MCF 10A (cell line): ENCODE measurements around the gene FBXL19. TPM values are rescaled to one million over a fixed set of nuclear protein-coding genes. Genes with fewer than 3 reads are reported as not detected.

Experiments used
- BruUV-seq: library from RNA; stranded (reverse); fragments of 400-500 nt; replicated peaks from 2 replicates; lab custom pipeline; 2021; lab: Mats Ljungman, UMichigan
- CTCF ChIA-PET: fragments of 300-600 bp; sonication (Branson Sonifier 250); formaldehyde crosslinking; extraction: SDS; loops from one replicate; lab custom pipeline; 2021; ENCODE audit warnings: antibody characterized with exemption, inconsistent platforms; lab: Yijun Ruan, JAX
- POLR2A ChIA-PET: fragments of 300-600, 350-650 bp; sonication (Branson Sonifier 250); formaldehyde crosslinking; extraction: SDS; loops from one replicate; lab custom pipeline; 2020; ENCODE audit warnings: antibody characterized with exemption, inconsistent platforms; lab: Yijun Ruan, JAX
- DNase-seq: peaks from one replicate; pipeline ENCODE4 v3.0.0-alpha.2; 2018; ENCODE audit not compliant: unreplicated experiment
- H3K27ac Mint-ChIP-seq: one replicate; pipeline ENCODE4 v1.8.0; 2022; ENCODE audit warnings: mild to moderate bottlenecking, low read depth, mixed read lengths; ENCODE audit not compliant: unreplicated experiment
- H3K27me3 Mint-ChIP-seq: one replicate; pipeline ENCODE4 v1.8.0; 2022; ENCODE audit warnings: mixed read lengths; ENCODE audit not compliant: insufficient read depth, unreplicated experiment
- H3K36me3 Mint-ChIP-seq: one replicate; pipeline ENCODE4 v1.8.0; 2022; ENCODE audit warnings: mild to moderate bottlenecking, moderate library complexity, mixed read lengths; ENCODE audit not compliant: insufficient read depth, unreplicated experiment
- H3K4me1 Mint-ChIP-seq: one replicate; pipeline ENCODE4 v1.8.0; 2022; ENCODE audit warnings: mixed read lengths; ENCODE audit not compliant: insufficient read depth, unreplicated experiment
- H3K4me3 Mint-ChIP-seq: one replicate; pipeline ENCODE4 v1.8.0; 2022; ENCODE audit warnings: mild to moderate bottlenecking, moderate library complexity, mixed read lengths; ENCODE audit not compliant: unreplicated experiment
- H3K9me3 Mint-ChIP-seq: one replicate; pipeline ENCODE4 v1.8.0; 2022; ENCODE audit warnings: mixed read lengths; ENCODE audit not compliant: unreplicated experiment
- intact Hi-C: fragments of 100-400 bp; cut with micrococcal nuclease; formaldehyde crosslinking; loops from 2 replicates; pipeline ENCODE4 v1.14.1; 2022
- total RNA-seq: library from RNA; stranded (reverse); gene quantifications from 2 replicates; pipeline ENCODE4 v1.2.3, GENCODE V29; 2022
- TF ChIP-seq, protein P1 (sequence below): fragments of 200-600 bp; IDR thresholded peaks from one replicate; pipeline ENCODE4 v1.8.0; 2022; ENCODE audit warnings: antibody characterized with exemption, mild to moderate bottlenecking; ENCODE audit not compliant: unreplicated experiment

The FBXL19 gene
- total RNA-seq, 1 experiment from 2014 or later, result 18.0 TPM

DNA sequence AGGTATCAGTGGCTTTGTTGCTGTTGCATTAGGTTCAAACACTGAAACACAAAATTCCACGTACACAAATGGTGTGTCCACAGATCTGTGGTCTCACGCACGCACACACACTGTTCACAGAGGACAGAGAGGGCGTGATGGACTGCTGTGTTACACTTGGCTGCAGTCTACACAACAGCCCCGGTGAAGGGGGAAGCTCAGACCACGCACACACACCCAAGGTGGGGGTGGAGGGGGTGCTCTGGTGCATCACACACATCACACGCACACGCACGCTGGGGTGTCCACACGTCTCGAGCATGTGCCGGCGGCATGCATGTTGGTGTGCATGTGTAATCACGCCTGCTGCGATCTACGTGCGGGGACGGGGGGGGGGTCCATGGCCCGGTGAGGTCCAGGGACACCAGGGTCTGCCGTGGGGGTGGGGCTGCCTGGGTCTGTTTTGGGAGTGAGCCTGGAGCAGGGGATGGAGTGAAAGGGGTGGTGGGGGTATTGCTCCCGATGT lies 69.0 kb downstream of the FBXL19 start:
- Mint-ChIP-seq H3K4me1 (peaks cover 5% of the 10 kb centered on the region), H3K9me3 (no peaks in the 10 kb centered on the region), H3K27ac (no peak overlapping the region), H3K27me3 (no peaks in the 10 kb centered on the region), H3K4me3 (no peak overlapping the region), H3K36me3 (no peaks in the 10 kb centered on the region)
- TF ChIP-seq, protein P1, sequence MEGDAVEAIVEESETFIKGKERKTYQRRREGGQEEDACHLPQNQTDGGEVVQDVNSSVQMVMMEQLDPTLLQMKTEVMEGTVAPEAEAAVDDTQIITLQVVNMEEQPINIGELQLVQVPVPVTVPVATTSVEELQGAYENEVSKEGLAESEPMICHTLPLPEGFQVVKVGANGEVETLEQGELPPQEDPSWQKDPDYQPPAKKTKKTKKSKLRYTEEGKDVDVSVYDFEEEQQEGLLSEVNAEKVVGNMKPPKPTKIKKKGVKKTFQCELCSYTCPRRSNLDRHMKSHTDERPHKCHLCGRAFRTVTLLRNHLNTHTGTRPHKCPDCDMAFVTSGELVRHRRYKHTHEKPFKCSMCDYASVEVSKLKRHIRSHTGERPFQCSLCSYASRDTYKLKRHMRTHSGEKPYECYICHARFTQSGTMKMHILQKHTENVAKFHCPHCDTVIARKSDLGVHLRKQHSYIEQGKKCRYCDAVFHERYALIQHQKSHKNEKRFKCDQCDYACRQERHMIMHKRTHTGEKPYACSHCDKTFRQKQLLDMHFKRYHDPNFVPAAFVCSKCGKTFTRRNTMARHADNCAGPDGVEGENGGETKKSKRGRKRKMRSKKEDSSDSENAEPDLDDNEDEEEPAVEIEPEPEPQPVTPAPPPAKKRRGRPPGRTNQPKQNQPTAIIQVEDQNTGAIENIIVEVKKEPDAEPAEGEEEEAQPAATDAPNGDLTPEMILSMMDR, result no peak
- POLR2A ChIA-PET, result no interaction called here
- no TSS peak for BruUV-seq
- DNase-seq, result no peak
- CTCF ChIA-PET, result no interaction called here
- intact Hi-C loops, result no loop called here

DNA sequence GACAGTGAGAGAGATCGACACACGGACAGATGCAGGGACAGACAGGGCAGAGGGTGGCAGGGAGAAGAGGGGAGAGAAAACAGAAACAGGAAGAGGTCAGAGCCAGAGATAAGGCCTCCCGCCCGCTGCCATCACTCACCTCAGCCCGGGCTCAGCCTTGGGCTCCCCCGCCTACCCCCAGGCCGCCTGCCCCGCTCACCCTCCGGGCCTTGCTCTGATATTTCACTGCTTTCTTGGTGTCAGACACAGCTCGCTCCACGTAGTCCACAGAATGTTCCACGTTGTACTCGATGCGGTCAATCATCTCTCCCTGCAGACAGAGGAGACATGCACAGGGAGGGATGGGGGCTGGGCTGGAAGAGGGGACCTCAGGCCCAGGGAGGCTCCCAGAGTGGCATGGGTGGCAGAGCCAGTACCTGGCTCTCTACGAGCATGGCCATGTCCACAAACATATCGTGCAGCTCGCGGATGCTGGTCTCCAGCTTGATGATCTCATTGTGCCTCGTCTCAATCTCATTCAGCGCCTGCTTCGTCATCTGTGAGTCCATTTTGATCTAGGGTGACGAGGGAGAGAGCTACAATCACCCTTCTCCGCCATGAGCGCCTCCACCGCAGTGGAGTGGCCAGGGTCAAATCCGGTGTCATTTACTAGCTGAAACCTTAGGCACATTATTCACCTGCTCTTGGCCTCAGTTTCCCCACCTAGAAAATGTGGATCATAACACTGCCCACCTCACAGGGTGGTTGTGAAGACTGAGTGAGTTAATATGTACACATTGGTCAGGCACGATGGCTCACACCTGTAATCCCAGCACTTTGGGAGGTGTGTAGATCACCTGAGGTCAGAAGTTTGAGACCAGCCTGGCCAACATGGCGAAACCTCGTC lies 69.8 kb downstream of the FBXL19 start:
- Mint-ChIP-seq H3K27me3 (no peaks in the 10 kb centered on the region), H3K27ac (no peak overlapping the region), H3K9me3 (no peaks in the 10 kb centered on the region), H3K4me3 (no peak overlapping the region), H3K4me1 (peaks cover 8% of the 10 kb centered on the region), H3K36me3 (no peaks in the 10 kb centered on the region)
- TF ChIP-seq, protein P1, result no peak
- ChIA-PET POLR2A (no interaction called here), CTCF (interaction anchor here (0.7 to 4.6 kb wide), 2 partner anchors 9 to 75 kb away, joined by 3 to 43 read pairs; partner anchors contain the start of gene HSD3B7)
- DNase-seq, result no peak
- intact Hi-C loops, result no loop called here
- BruUV-seq, result no TSS peak

DNA sequence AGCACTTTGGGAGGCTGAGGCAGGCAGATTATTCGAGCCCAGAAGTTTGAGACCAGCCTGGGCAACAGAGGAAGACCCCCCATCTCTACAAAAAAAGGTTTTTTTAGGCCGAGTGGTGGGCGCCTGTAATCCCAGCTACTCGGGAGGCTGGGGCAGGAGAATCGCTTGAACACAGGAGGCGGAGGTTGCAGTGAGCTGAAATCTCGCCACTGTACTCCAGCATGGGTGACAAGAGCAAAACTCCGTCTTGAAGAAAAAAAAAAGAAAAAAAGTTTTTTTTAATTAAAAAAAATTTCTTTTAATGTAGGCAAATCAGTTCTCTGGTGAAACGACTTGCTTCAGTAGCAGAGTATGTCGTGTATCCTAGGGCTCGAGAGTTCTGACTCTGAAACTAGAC lies 72.6 kb downstream of the FBXL19 start:
- Mint-ChIP-seq H3K9me3 (no peaks in the 10 kb centered on the region), H3K27ac (no peak overlapping the region), H3K36me3 (no peaks in the 10 kb centered on the region), H3K4me3 (peak overlapping the region; percentile 78), H3K4me1 (peaks cover 11% of the 10 kb centered on the region), H3K27me3 (no peaks in the 10 kb centered on the region)
- BruUV-seq, result no TSS peak
- ChIA-PET CTCF (interaction anchor here (4.6 kb wide), 1 partner anchor 12 kb away, joined by 43 read pairs; the partner anchor contains the start of gene HSD3B7), POLR2A (interaction anchor here (1.4 kb wide), 1 partner anchor 146 kb away, joined by 3 read pairs; no protein-coding TSS in a partner anchor)
- TF ChIP-seq, protein P1, result no peak
- no peak for DNase-seq
- intact Hi-C loops, result loop anchor here (2.0 to 5.0 kb wide), 2 partner anchors 36 to 77 kb away; partner anchors contain the start of gene STX4
